ENCODE results near the gene SNN. TPM values are rescaled to one million over a fixed set of nuclear protein-coding genes. Genes with fewer than 3 reads are reported as not detected.

SNN gene
- total RNA-seq, 4 donors from 2014 or later = 25.9 to 52.2 (median 41.9) TPM

DNA sequence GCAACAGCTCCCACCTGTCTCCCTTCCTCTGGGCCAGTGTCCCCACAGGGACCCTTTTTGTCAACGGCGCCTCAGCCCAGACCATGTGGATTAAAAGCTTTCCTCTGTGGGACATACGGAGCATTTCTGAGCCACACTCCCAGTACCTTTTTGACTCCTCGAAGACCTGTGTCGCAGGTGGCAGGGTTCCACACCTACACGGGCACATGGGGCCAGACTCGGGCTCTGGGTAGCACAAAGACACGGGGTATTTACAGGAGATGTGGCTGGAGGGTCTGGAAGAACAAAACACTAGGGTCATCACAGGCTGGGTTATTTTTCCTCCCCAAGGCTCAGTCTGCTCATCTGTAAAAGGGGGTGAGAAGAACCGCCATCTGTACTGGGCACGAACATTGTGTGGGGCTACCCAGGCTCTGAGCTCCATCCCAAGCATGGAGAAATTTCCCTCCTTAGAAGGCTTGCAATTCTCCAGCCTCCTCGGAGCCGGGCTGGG is 32.5 kb upstream of the SNN start:
- no peak for ATAC-seq (ENCODE audit: low FRiP score)
- TF ChIP-seq CTCF (IDR thresholded peaks at IDR 0.05) = no peak
- DNase-seq (ENCODE audit: low spot score) = no peak

DNA sequence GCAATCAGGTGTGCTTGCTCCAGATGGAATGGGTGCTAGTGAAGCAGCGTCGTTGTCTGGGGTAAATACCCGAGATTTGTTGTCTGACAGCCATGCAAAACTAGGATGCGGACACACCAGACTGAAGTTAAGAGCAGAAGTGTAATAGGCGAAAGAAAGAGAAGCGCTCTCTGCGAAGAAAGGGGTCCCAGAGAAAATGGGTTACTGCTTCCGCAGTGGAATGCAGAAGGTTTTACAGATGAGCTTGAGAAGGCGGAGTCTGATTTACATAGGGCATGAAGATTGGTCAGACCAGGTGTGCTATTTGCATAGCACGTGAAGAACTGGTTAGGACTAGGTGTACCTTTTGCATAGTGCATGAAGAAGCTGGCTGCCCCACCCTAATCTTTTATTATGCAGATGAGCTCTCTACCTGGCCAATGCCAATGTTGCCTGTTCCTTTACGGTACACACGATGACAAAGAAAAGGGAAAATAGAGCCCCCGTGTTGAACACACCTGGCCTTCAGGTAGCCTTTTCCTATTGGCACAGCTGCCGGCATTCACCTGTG is 32.0 kb upstream of the SNN start:
- no peak for ATAC-seq (ENCODE audit: low FRiP score)
- DNase-seq (ENCODE audit: low spot score) = no peak
- TF ChIP-seq CTCF (IDR thresholded peaks at IDR 0.05) = no peak

DNA sequence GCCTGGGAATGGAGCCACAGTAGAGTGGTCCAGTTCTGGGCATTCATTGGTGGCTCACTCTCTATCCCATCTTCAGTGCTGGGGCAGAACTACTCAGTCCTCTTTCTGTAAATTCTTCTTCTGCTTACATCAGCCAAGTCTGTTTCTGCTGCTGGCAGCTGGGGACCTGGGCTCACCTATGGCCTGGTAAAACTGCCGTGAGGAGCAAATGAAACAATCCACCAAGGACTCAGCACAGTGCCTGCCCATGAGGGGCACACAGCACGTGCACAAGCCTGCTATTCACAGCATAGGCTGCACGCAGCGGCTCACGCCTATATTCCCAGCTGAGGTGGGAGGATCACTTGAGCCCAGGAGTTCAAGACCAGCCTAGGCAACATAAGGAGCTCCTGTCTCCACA is 30.9 kb upstream of the SNN start:
- TF ChIP-seq CTCF (IDR thresholded peaks at IDR 0.05) = no peak
- DNase-seq (ENCODE audit: low spot score) (no peak), ATAC-seq (ENCODE audit: low FRiP score) (no peak)

DNA sequence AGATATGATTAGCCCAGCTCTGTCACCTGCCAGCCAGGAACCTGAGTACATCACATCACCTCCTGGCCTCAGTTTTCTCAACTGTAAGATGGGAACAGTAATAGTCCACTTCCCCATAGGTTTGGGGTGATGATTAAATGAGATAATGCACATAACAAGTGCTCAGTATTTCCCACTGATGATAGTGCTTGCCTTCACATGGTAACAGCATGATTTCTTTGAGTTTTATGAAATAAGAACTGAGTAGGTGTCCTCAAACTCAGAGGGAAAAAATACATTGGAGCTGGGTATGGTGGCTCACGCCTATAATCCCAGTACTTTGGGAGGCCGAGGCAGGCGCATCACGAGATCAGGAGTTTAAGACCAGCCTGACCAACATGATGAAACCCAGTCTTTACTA is 30.1 kb upstream of the SNN start:
- TF ChIP-seq CTCF (IDR thresholded peaks at IDR 0.05) = no peak
- DNase-seq (ENCODE audit: low spot score) = no peak
- no peak for ATAC-seq (ENCODE audit: low FRiP score)

DNA sequence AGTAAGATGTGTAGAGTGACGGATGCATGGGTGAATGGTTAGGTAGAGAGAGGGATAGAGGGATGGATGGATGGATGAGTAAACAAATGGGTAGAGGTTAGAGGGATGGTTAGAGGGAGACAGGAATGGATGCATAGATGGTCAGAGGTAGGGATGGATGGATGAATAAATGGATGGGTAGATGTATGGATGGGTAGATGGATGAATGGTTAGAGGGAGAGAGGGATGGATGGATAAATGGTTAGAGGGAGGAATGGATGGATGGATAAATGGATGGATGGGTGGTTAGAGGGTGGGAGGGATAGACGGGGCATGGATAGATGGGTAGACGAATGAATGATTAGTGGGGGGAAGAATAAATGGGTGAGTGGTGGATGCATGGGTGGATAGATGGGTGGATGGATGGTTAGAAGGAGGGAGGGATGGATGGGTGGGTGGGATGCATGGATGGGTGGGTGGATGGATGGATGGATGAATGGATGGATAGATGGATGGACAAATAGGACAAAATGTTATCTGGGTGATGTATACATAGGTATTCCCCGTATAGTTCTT is 29.2 kb upstream of the SNN start:
- no peak for TF ChIP-seq CTCF (IDR thresholded peaks at IDR 0.05)
- DNase-seq (ENCODE audit: low spot score) (no peak), ATAC-seq (ENCODE audit: low FRiP score) (no peak)

- ATAC-seq (ENCODE audit: low FRiP score) (peak; percentile 93), DNase-seq (ENCODE audit: low spot score) (peak; percentile 57)
- TF ChIP-seq CTCF (IDR thresholded peaks at IDR 0.05) = no peak
Observed at GRCh38 chr16:11639925-11640899, 28.0 kb upstream of the SNN start.
